Pulmonary artery endothelial cell (primary cell): ENCODE measurements around the gene MAPK11. TPM values are rescaled to one million over a fixed set of nuclear protein-coding genes. Genes with fewer than 3 reads are reported as not detected.
"Not testable (repeated sequence)": the region's sequence is repeated elsewhere in the genome, so short reads cannot be mapped to it uniquely, and the experiment has no call there.

Experiments
- DNase-seq: peaks from one replicate; pipeline ENCODE4 v3.0.0-alpha.2; 2011; ENCODE audit warnings: low read depth, low spot score
- total RNA-seq: library from RNA; depleted of rRNA; stranded (reverse); fragments of >200 nt; gene quantifications from 2 replicates; pipeline ENCODE4 v1.2.3, GENCODE V29; 2014

MAPK11 gene
- total RNA-seq, 1 donor from 2014 or later = 23.3 TPM

DNA sequence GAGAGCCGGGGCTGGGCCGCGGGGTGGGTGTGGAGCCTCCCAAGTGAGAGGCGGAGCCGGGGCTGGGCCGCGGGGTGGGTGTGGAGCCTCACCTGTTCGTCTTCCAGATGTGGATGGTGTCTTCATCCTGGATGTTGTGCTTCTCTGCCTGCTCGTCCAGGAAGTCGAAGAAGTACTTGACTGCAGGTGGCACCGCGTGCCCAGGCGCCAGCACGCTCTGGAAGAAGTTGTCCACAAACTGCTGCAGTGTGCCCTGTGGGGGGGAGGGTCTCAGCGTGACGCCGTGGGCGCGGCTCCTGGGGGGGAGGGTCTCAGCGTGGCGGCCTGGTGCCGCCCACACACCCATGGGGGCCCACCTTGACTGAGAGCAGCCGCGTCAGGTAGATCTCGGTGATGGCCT is 7.6 kb upstream of the MAPK11 start:
- DNase-seq = no peak

DNA sequence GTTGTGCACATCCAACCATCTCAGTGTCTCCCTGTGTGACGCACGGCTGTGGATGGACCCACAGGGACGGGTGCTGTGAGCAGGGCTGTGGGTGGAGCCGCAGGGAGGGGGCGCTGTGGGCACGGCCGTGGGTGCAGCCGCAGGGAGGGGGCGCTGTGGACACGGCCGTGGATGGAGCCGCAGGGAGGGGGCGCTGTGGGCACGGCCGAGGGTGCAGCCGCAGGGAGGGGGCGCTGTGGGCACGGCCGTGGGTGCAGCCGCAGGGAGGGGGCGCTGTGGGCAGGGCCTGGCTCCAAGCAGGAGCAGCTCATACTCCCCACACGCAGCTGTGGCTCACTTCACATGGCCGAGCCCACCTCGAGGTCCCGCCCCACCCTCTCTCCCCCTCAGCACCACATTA is 6.0 kb upstream of the MAPK11 start:
- DNase-seq = no peak

DNA sequence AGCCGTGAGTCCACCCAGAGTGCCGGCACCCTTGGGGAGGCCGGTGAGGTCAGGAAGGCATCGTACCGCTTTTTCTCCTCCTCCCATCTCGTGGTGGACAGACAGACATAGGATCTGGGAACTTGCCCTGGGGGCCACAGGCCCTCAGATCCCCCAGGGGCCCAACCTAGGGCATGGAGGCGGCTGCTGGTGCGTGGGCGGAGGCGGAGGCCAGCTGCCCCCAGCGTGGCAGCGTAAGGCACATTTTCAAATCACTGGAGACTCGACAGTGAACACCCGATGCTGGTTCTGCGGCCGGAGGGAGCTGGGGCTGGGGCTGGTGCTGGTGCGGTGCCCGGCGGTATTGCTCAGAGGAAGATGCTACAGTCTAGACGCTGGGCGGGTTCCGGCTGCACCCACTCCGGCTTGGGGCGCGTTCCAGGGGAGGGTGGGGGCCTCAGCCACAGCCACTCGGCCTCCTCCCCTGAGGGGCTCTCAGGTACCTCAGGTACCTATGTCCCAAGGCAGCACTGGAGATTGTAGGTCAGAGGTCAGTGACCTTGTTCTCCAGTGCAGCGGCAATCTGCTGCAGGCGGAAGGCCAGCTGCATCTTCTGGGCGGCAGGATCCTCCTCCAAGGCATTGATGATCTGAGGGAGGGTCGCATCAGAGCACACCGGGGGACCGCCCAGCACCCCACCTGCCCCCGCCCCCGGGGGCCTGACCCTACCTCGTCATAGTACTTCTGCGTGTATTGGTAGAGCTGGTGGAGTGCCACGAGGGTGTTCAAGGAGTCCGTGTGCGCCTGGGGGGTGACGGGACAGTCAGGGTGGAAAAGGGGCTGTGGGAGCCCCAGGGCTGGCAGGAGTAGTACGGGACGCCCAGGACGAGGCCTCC is 5.2 kb upstream of the MAPK11 start:
- DNase-seq = no peak

DNA sequence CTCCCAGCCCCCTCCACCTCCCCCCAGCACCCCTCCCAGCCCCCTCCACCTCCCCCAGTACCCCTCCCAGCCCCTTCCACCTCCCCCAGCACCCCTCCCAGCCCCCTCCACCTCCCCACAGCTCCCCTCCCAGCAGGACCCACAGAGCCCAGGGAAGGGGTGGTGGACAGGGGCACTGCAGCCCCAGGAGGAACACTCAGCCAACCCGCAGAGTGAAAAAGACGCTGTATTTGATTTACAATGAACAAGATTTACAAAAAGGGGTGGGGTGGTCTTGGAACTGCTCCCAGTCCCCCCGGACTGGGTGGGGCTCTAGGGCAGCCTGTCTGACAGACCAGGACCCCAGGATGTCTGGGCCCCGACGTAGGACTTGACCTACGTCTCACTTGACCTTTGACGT is 4.6 kb upstream of the MAPK11 start:
- DNase-seq = no peak

DNA sequence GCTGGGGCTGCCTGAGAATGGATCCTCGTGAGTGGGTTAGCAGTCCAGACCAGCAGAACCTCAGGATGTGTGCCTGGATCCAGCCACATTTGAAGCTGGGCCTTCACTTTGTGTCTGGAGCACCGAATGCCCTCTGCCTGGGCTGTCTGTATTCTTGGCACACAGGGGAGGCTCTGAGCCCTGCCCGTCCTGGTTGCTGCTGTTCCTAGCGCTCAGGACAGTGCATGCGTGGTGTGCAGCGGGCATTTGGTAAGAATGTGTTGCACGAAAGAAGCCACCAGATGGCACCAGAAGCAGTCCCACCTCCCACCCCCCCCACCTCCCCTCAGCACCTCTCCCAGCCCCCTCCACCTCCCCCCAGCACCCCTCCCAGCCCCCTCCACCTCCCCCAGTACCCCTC is 4.1 kb upstream of the MAPK11 start:
- no peak for DNase-seq

DNA sequence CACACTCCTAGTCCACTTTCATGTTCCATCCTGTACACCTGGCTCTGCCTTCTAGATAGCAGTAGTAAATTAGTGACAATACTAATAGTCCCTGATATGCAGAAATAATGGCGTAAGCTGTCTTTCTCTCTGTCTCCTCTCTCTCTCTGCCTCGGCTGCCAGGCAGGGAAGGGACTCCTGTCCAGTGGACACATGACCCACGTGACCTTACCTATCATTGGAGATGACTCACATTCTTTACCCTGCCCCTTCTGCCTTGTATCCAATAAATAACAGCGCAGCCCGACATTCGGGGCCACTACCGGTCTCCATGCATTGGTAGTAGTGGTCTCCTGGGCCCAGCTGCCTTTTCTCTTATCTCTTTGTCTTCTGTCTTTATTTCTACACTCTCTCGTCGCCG is 3.6 kb upstream of the MAPK11 start:
- DNase-seq = not testable (repeated sequence)

DNA sequence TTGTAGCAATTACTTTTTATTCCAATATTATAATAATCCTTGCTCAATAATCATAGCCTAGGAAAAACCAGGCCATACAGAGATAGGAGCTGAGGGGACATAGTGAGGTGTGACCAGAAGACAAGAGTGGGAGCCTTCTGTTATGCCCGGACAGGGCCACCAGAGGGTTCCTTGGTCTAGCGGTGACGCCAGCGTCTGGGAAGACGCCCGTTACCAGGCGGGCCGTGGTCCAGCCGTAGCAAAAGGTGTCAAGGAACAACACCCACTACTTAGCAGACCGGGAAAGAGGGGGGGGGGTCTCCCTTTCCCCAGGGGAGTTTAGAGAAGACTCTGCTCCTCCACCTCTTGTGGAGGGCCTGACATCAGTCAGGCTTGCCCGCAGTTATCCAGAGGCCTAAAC is 3.2 kb upstream of the MAPK11 start:
- not testable (repeated sequence) for DNase-seq

DNA sequence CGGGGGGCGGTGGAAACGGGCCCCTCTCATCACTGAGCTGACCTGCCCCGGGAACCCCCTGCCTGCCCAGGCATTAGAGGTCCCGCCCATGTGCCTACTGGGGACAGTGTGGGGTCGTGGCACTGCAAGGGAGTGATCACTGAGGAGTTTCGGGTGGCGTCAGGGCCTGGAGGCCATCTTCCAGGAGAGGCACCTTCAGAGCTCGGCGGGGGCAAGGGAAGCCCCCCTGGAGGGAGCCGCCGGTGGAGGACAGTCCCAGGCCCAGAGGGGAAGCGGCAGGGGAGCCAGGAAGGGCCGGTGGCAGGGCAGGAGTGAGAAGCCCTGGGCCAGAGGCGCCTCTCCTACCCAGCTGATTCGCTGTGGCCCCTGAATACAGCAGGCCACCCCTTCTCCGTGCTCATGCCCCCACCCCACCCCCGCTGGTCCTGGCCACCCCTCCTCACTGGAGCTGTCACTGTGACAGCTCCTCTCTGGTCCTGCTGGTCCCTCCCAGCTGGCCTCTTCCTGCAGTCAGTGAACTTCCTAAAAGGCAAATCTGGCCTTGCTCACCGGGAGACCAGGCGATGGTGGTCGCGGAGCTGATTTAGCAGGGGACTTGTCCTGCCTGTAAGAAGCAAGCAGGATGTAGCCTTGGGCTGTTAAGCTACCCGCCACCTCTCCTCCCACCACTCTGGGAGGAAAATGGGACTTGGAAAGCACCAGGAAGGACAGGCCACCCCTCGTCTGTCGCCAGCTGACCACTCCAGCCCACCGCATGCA is 2.0 kb upstream of the MAPK11 start:
- no peak for DNase-seq

DNA sequence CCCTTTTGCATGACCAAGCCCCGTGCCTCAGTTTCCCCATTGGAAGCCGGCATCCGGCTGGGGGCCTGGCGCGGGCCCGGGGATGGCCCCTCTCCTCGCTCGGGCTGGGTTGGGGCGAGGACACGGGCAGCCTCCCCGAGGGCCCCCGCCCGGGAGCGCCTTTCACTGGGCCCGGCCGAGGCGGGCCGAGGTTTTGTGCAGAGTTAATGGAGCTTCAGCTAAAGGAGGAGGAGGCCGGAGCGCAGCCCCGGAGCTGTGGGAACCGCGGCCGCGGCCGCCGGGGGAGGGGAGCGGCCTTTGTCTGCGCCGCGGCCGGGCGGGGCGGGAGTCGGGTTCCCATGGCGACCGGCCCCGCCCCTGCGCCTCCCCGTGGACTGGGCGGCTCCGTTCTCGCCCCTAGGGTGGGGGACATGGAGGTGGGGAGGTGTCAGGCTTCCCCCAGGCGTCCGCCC is 1.4 kb upstream of the MAPK11 start:
- no peak for DNase-seq

DNA sequence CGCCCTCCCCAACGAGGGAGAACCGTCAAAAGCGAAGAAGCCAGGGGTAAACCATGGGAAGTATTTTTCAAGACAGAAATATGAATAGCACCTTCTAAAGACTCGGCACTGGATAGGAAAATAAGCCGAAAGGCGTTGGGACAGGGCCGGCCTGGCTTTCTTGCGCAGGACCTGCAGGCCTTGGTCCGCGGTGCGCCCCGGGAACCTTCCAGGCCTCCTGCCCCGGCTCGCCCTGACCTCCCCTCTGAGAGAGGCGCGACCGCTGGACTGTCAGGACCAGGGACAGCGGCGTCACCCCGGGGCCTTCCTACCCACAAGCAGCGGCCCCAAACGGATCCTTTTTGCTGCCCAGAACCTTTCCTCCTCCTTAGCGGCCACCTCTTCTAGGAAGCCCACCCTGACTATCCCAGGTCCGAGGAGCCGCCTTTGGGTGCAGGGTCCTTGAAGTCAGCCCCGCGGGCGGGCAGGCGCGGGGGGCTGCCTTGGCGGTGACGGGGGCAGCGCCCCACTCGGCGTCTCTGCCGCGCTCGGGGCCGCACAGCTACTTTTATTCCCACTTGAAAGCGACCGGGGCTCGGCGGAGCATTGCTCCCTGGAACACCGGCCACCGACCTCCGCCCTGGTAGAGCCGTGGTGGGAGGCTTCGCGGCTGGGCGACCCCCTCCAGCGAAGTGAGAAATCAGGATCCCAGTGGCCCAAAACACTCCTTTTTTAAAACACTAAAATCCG is 650 bp upstream of the MAPK11 start:
- DNase-seq = no peak

DNA sequence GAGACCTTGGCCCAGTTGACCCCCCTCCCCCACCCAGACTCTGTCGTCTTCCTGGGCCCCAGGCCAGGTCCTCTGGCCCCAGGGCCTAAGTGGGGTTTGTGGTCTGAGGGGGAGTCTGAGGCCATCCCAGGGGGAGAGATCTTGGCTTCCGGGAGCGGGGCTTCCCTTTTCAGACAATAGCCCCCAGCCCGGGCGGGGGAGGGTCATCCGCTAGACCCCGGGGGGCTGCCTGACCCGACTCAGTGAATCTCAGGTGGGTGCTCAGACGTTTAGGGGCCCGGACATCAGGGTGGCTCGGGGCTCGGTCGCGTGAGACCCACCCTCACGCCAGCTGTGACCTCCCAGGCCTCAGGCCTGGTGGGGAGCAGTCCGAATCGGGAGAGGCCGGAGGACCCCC is 609 bp downstream of the MAPK11 start:
- no peak for DNase-seq

DNA sequence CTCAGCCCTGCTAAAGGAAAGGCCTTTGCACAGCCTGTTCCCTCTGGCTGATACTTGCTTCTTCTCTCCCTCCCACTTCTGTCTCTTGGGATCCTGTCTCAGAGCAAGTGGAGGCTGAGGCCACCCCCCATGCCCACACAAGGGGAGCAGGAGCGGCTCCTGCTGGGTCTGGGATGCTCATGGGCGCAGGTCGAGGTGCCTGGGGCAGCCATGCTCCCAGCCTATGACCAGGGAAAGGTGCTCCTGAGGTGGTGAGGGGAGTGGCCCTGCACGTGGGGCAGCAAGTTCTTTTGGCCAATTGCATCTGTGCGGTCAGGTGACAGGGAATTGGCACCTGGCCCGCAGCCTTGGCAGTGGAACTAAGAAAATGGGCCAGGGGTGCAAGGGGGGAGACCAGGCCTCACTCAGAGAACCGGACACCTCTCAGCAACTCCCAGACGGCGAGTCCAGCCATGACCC is 1.5 kb downstream of the MAPK11 start:
- no peak for DNase-seq

DNA sequence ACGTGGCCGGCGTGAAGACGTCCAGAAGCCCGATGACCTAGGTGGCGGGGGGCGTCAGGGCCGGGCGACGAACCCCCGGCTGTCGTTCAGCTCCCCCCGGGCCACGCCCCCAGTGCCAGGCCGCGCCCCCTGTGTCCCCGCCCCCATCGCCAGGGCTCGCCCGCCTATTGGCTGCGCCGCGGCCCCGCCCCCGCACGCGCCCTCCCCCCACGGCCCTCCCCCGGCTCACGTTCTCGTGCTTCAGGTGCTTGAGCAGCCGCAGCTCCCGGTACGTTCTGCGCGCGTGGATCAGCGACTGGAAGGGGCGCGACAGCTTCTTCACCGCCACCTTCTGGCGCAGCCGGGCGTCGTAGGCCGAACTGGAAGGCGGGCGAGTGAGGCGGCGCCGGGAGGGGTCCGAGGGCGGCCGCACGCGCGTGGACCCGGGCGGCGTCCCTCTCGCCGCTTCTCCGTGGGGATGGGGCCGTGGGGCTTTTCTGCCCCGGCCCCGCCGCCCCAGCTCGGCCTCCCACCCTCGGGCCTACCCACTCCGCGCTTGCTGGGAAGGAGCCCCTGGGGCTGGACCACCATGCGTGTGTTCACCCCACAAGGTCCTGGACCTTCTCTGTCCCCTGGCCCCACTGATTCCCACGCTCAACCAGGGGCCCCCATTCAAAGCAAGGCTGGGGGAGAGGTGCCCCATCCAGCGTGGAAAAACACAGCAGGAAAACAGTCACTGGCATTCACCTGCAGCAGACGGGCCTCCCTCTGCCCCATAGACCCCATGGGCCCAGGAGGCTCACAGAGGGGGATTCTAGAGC is 2.4 kb downstream of the MAPK11 start:
- no peak for DNase-seq

DNA sequence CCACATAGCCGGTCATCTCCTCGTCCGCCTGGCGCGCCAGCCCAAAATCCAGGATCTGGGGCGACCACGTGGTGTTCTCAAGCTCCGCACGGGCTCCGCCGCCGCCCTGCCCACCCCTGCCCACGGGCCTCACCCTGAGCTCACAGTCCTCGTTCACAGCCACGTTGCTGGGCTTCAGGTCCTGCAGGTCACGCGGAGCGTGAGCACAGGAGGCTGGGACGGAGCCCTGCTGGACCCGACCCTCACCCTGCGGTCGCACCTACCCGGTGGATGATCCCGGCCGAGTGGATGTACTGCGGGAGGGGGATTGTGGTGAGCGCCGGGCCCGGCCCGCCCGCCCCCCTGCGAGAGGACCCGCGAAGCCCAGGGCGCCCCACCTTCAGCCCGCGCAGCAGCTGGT is 3.2 kb downstream of the MAPK11 start:
- DNase-seq = no peak

DNA sequence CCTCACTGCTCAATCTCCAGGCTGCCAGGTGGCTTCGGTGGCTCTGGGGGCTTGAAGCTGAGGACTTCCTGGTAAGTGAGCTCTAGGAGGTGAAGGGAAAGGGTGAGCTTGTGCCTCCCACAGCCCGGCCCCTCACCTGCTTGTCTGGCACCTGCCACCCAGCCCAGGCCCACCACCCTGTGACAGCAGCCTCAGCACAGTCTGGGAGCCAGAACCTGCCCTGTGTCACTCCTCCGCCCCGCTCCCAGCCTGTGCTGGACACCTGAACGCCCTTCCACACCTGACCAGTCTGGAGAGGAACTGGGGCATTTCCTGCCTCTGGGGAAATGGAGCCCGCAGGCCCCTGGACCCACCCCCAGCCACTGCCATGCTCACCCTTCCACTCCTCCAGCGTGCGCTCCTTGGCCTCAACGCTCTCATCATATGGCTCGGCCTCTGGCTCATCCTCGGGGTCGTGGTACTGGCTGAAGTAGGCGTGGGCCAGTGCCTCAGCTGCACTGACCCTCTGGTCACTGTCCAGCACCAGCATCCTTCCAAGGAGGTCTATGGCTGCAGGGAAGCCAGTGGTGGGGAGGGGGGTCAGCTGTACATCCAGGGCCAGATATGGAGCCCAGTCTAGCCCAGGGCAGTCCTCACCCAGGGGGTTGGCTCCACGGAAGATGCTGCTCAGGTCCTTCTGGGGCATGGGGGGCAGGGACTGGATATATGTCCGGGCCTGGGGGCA is 5.1 kb downstream of the MAPK11 start:
- DNase-seq = no peak

DNA sequence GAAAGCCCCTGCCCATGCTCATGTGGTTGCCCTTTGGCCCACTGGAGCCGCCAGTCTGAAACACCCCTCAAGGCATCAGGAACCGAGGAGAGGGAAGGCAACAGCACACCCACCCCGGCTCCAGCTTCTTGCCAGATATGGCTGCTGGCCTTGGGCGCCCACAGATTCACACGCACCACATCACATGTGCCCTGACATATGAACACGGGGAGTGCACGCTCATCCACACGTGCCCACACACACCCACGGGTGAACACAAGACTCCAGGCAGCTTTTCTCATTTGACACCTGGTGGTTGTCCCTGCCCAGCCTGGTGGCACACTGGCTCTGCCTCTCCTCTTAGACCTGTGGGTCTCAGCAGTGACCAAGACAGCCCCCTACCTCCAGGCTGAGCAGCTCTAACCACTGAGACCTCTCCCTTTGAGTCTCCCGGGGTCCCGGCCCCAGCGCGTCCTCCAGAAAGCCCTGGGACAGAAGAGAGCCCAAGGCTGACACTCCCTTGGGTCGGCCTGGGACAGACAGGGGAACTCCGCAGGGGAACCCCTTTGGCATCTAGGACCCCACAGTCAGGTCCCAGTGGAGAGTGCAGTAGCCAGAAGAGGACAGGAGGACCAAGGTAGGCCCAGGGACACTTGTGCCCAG is 6.0 kb downstream of the MAPK11 start:
- no peak for DNase-seq

DNA sequence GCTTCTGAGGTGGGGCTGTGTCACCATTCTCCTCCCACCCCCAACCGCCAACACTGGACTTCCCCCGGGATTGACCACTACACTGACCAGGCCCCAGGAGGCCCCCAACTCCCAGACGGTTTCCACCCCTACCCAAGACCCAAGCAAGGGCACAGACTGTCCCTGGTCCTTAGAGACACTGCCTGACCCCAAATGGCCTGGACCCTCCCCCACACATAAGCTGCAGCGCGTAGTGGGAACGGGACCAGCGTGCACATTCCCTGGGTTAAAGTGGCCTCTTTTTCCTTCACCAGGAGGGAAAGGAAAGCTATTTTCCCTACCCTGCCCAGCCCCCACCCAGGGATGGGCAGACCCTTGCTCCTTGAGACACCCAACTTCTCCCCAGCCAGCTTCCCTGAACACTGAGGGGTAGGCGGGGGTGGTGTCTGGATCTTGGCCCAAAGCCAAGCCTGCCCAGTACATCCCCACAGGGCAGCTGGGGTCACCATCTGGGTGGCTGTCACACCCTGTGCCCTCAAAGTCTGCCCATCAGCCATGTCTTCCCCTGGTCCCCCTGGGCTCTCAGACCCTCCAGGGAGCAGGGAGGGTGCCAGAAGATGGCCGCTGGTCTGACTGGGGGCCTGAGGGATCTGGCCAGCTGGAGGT is 7.1 kb downstream of the MAPK11 start:
- DNase-seq = no peak

DNA sequence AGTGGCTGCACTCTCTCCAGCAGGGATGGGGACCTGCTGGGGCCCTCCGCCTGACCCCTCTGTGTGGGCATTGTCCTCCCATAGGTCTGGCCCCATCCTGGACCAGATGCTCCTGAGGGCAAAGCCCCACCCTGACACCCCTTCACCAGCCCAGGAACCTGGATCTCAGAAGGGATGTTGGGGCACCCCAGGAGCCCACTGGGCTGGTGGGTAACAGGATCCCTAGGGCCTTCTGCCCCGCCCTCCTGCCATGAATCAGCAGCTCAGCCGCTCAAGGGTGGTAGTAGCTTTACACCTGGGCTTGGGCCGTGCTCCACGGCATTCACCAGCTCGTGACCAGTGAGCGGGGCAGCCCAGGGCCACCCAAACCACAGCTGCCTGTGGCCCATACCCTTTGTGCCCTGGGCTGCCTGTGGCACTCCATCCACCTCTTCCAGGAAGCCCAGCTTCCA is 7.7 kb downstream of the MAPK11 start:
- no peak for DNase-seq
